LNCAP (cell line): ENCODE results near the gene PTPRA.

Source experiments
- TF ChIP-seq, protein P1 (sequence below): fragments of 450-650 bp; IDR thresholded peaks from 2 replicates; pipeline ENCODE4 v1.5.1; 2017; ENCODE audit warnings: mild to moderate bottlenecking

PTPRA gene

DNA sequence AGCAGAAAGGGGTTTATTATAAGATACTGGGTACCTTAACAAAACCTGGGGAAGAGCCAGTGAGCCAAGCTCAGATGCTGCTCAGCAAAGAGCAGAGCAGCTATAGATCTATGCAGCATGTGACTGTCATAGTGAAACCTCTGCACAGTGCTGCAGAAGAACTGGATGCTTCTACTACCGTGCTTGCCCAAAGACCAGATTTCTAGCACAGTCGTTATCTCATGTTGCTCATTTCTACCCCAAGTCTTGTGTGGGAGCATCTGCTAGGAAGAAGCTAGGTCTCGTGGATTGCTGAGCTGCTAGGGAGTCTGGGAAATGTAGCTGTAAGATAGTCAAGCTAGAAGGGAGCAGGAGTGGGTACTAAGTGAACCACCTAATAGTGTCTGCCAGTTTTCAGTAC lies 138.5 kb downstream of the PTPRA start:
- TF ChIP-seq, protein P1, sequence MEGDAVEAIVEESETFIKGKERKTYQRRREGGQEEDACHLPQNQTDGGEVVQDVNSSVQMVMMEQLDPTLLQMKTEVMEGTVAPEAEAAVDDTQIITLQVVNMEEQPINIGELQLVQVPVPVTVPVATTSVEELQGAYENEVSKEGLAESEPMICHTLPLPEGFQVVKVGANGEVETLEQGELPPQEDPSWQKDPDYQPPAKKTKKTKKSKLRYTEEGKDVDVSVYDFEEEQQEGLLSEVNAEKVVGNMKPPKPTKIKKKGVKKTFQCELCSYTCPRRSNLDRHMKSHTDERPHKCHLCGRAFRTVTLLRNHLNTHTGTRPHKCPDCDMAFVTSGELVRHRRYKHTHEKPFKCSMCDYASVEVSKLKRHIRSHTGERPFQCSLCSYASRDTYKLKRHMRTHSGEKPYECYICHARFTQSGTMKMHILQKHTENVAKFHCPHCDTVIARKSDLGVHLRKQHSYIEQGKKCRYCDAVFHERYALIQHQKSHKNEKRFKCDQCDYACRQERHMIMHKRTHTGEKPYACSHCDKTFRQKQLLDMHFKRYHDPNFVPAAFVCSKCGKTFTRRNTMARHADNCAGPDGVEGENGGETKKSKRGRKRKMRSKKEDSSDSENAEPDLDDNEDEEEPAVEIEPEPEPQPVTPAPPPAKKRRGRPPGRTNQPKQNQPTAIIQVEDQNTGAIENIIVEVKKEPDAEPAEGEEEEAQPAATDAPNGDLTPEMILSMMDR: no peak

DNA sequence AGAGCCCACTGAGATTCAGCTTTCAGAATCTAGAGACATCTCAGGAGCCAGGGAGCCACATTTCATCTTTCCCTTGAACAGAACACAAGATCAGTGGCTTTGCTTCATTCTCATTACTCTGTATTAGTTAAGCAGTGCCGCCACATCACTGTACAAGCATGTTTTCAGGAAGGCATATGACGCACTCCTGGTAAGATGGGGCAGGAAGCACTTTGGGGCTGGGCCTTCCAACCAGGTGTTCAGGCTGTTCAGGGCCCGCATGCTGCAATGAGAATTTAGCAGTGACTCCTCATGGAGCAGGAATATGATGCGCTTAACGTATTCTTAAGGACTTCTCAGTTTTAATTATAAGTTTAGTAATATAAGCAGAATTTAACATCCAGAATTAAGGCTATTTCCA lies 140.5 kb downstream of the PTPRA start:
- TF ChIP-seq, protein P1: no peak

DNA sequence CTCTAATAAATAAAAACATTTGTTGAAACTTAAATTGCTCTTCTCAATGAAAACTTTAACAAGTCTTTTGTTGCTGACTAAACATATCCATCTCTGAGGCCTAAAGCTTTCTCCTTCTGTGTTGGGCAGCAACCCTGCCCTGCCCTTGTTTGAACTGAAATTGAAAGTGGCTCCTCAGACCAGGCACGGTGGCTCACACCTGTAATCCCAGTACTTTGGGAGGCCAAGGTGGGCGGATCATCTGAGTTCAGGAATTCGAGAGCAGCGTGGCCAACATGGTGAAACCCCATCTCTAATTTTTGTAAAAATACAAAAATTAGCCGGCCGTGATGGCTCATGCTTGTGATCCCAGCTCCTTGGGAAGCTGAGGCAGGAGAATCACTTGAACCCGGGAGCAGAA lies 140.9 kb downstream of the PTPRA start:
- TF ChIP-seq, protein P1: no peak

DNA sequence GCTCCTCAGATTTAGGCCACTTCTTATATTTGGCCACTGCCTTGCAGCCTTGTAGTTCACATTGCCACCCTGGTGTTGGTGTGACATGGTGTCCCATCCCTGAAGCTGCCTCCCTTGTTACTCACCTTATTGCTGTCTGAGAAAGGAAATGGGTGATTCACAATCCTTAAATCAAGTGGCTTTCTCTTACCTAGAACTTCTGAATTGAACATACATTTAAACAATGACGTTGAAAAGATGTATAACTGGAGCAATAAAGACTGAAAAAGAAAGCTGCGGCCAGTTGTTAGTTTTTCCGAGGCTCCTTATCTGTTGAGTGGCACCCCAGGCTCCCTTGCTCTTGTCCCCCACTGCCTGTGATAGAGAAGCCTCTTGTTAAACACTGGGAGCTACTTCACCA lies 141.4 kb downstream of the PTPRA start:
- TF ChIP-seq, protein P1: no peak

DNA sequence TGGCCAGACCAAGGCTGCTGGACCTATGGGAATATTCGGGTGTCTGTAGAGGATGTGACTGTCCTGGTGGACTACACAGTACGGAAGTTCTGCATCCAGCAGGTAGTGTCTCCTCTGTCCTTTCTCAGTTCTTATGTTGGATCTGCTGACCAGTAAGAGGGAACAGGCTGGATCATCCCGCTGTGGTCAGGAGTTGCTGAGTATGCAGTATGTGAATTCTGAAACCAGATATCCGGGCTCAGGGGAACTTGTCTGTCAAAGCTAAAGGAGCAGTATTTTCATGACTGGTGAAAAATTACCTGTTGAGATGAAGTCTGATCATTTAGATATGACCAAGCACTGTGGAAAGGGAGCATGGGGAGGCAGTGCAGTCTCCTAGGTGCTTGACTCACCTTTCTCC lies 148.0 kb downstream of the PTPRA start:
- TF ChIP-seq, protein P1: no peak

DNA sequence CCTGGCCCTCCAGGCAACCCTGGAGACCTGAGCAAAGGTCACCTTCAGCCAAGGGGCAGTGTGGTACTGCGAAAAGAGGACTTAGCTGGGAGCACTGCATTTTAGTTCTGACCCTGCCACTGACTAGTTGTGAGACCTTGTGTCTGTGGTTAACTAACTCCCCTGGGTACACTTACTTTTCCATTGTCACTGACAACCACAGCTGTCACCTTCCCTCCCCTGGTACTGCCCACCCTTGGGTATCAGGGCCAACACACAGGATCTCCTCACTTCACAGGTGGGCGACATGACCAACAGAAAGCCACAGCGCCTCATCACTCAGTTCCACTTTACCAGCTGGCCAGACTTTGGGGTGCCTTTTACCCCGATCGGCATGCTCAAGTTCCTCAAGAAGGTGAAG lies 148.5 kb downstream of the PTPRA start:
- TF ChIP-seq, protein P1: no peak

DNA sequence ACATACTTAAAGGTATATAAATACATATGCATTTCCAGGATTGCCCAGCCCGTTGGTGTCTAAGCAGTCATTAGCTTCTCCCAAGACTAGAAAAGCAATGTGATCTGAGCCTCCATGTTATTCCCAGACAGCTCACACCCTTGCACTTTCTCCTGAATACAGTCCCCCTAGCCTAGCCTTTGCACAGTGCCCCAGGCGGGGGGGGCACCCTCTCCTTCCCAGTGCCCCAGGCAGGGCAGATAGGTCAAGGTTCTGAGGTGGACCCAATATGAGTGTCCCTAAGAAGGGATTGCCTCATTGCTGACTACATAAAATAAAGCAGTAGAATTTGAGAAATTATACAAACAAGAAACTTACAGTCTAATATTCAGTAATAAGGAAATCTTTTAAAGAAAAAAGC lies 154.7 kb downstream of the PTPRA start:
- TF ChIP-seq, protein P1: no peak

DNA sequence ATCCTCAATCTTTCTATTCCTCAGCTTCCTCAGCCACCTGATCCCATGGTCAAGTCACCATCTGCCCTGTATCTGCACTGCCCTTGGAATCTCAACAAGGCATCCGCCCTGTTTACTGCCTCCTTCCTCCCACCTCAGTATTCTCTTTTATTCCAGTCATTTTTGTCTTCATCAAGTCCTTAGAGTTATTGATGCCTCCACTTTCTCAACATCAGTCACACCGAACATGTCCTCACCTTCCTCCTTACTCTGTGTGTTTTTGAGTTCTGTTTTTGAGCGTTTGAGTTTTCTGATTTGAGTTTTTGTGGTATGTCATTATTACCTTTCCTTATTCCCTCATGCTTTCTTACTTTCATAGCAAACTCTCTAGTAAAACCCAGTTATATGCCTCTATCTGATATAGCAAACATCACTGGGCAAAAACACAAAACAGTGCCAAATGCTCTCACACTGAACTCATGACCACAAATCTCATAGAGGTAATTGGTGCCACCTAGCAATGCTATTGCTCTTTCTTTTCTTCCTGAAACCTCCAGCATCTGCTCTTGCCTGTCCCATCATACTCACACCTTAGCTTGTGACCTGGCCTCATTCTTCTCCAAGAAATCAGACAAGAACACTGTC lies 158.4 kb downstream of the PTPRA start:
- TF ChIP-seq, protein P1: no peak
